HG02610 (cell line): ENCODE measurements around the gene NUDT1.

Experiments
- ATAC-seq: cut with Tn5 transposase; IDR thresholded peaks from one replicate; pipeline ENCODE4 v1.9.1; 2021; ENCODE audit warnings: mild to moderate bottlenecking, moderate library complexity; ENCODE audit not compliant: unreplicated experiment

NUDT1 gene

GRCh38 chr7:2204446-2204845 lies 37.6 kb upstream of the NUDT1 start:
- no peak for ATAC-seq

- no peak for ATAC-seq
These were observed 36.8 kb upstream of the NUDT1 start for GRCh38 chr7:2205036-2205780.

- ATAC-seq = no peak
These were observed 33.3 kb upstream of the NUDT1 start for GRCh38 chr7:2208712-2209111.

GRCh38 chr7:2209146-2209960 lies 32.7 kb upstream of the NUDT1 start:
- peak; percentile 72 for ATAC-seq

GRCh38 chr7:2209961-2210323 lies 32.1 kb upstream of the NUDT1 start:
- no peak for ATAC-seq

- ATAC-seq = no peak
These were observed 31.3 kb upstream of the NUDT1 start for GRCh38 chr7:2210551-2211258.

- no peak for ATAC-seq
These were observed 30.7 kb upstream of the NUDT1 start for GRCh38 chr7:2211259-2211880.

GRCh38 chr7:2211926-2212325 lies 30.1 kb upstream of the NUDT1 start:
- ATAC-seq = no peak

- ATAC-seq = no peak
These were observed 29.1 kb upstream of the NUDT1 start for GRCh38 chr7:2212906-2213305.

GRCh38 chr7:2213551-2214215 lies 28.3 kb upstream of the NUDT1 start:
- ATAC-seq = no peak

- no peak for ATAC-seq
These were observed 27.4 kb upstream of the NUDT1 start for GRCh38 chr7:2214636-2215035.

- ATAC-seq = no peak
These were observed 26.2 kb upstream of the NUDT1 start for GRCh38 chr7:2215851-2216250.

- no peak for ATAC-seq
These were observed 24.8 kb upstream of the NUDT1 start for GRCh38 chr7:2217206-2217605.

GRCh38 chr7:2217716-2218443 lies 24.1 kb upstream of the NUDT1 start:
- ATAC-seq = no peak

- ATAC-seq = no peak
These were observed 23.6 kb upstream of the NUDT1 start for GRCh38 chr7:2218444-2218785.

- no peak for ATAC-seq
These were observed 22.9 kb upstream of the NUDT1 start for GRCh38 chr7:2219136-2219535.

- ATAC-seq = no peak
These were observed 22.4 kb upstream of the NUDT1 start for GRCh38 chr7:2219606-2220005.

- ATAC-seq = no peak
These were observed 22.0 kb upstream of the NUDT1 start for GRCh38 chr7:2220030-2220429.

GRCh38 chr7:2220506-2220905 lies 21.5 kb upstream of the NUDT1 start:
- no peak for ATAC-seq

- no peak for ATAC-seq
These were observed 21.1 kb upstream of the NUDT1 start for GRCh38 chr7:2220954-2221353.
